ENCODE measurements around the gene CCDC60. TPM values are rescaled to one million over a fixed set of nuclear protein-coding genes. Genes with fewer than 3 reads are reported as not detected.

Gene CCDC60
- total and polyA plus RNA-seq, 12 donors, result not detected

GRCh38 chr12:119457271-119457670 lies 122.7 kb downstream of the CCDC60 start:
- H3K9me3 ChIP-seq (replicated peaks in 1 of 3), result no peaks in the 10 kb centered on the region
- 57 to 76% (median 64%) methylated on average over 2 of the region's 2 CpGs for WGBS, 4 donors
- H3K27me3 ChIP-seq, result no peaks in the 10 kb centered on the region
- no peak for DNase-seq
- H3K27ac ChIP-seq, result no peak overlapping the region
- H3K4me3 ChIP-seq, result no peak overlapping the region
- intact Hi-C loops (cut with DNase I), result no loop called here
- TF ChIP-seq, protein P1, sequence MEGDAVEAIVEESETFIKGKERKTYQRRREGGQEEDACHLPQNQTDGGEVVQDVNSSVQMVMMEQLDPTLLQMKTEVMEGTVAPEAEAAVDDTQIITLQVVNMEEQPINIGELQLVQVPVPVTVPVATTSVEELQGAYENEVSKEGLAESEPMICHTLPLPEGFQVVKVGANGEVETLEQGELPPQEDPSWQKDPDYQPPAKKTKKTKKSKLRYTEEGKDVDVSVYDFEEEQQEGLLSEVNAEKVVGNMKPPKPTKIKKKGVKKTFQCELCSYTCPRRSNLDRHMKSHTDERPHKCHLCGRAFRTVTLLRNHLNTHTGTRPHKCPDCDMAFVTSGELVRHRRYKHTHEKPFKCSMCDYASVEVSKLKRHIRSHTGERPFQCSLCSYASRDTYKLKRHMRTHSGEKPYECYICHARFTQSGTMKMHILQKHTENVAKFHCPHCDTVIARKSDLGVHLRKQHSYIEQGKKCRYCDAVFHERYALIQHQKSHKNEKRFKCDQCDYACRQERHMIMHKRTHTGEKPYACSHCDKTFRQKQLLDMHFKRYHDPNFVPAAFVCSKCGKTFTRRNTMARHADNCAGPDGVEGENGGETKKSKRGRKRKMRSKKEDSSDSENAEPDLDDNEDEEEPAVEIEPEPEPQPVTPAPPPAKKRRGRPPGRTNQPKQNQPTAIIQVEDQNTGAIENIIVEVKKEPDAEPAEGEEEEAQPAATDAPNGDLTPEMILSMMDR (IDR thresholded peaks at IDR 0.05), result no peak
- no peak for TF ChIP-seq POLR2A (IDR thresholded peaks at IDR 0.05)
- no peaks in the 10 kb centered on the region for H3K4me1 ChIP-seq (replicated peaks in 1 of 2)
- no peaks in the 10 kb centered on the region for H3K36me3 ChIP-seq (replicated peaks in 1 of 2)

DNA sequence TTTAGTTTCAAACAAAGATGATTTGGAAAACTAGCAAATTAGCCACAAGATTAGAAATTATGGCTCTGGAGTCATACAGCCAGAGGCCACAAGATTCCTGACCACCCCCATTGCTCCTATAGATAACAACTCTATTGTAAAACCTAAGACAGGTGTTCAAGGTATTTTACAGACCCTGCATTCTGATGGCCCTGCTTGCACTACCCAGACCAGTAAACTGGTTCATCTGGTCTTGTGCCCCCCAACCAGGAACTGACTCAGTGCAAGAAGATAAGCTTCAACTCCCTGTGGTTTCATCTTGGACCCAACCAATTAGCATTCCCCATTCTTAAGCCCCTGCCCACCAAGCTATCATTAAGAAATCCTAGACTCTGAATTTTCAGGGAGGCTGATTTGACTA lies 125.0 kb downstream of the CCDC60 start:
- TF ChIP-seq, protein P1 (IDR thresholded peaks at IDR 0.05), result no peak
- TF ChIP-seq POLR2A (IDR thresholded peaks at IDR 0.05), result no peak
- intact Hi-C loops (cut with DNase I), result no loop called here
- no peak for DNase-seq

DNA sequence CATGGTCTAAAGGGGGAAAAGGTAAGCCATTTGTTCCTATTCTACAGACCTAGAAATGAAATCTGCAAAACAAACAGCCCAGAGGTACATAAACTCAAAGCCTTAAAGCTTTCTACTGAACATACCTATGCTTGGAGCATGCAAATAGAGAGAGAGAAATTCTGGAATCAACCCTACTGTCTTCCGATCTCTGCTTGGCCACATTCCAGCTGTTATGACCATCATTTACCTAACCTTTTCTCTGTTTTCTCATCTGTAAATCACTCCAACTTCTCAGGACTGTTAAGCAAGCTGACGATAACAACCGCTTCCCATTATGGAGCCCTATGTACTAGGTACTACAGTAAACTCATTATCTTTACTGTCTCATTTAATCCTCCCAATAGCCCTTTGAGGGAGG lies 126.3 kb downstream of the CCDC60 start:
- Histone ChIP-seq H3K9me3 (replicated peaks in 1 of 3) (no peaks in the 10 kb centered on the region), H3K4me1 (replicated peaks in 1 of 2) (no peaks in the 10 kb centered on the region), H3K4me3 (no peak overlapping the region), H3K27me3 (no peaks in the 10 kb centered on the region), H3K27ac (no peak overlapping the region), H3K36me3 (replicated peaks in 1 of 2) (no peaks in the 10 kb centered on the region)
- 53 to 58% (median 56%) methylated on average over 3 of the region's 3 CpGs for WGBS, 4 donors
- no peak for TF ChIP-seq POLR2A (IDR thresholded peaks at IDR 0.05)
- TF ChIP-seq, protein P1 (IDR thresholded peaks at IDR 0.05), result no peak
- DNase-seq, result no peak
- intact Hi-C loops (cut with DNase I), result no loop called here

More for the DNA sequence above, 125.0 kb downstream of the CCDC60 start:
- H3K36me3 ChIP-seq (replicated peaks in 1 of 2), result no peaks in the 10 kb centered on the region
- no peak overlapping the region for H3K4me3 ChIP-seq
- no peaks in the 10 kb centered on the region for H3K4me1 ChIP-seq (replicated peaks in 1 of 2)
- no peaks in the 10 kb centered on the region for H3K9me3 ChIP-seq (replicated peaks in 1 of 3)
- H3K27me3 ChIP-seq, result no peaks in the 10 kb centered on the region
- H3K27ac ChIP-seq, result no peak overlapping the region

GRCh38 chr12:119461636-119462214 lies 127.2 kb downstream of the CCDC60 start:
- Histone ChIP-seq H3K4me3 (no peak overlapping the region), H3K36me3 (replicated peaks in 1 of 2) (no peaks in the 10 kb centered on the region), H3K9me3 (replicated peaks in 1 of 3) (no peaks in the 10 kb centered on the region), H3K4me1 (replicated peaks in 1 of 2) (no peaks in the 10 kb centered on the region), H3K27ac (no peak overlapping the region), H3K27me3 (no peaks in the 10 kb centered on the region)
- 69 to 77% (median 71%) methylated on average over 8 of the region's 8 CpGs for WGBS, 4 donors
- no peak for DNase-seq
- no peak for TF ChIP-seq POLR2A (IDR thresholded peaks at IDR 0.05)
- TF ChIP-seq, protein P1 (IDR thresholded peaks at IDR 0.05), result no peak
- intact Hi-C loops (cut with DNase I), result no loop called here

All from adrenal gland (tissue), 12 donors.